Measurements from ENCODE around the gene ZCCHC14.

Gene ZCCHC14

GRCh38 chr16:87424266-87424665 is 68.6 kb downstream of the ZCCHC14 start:
- no peak for ATAC-seq

GRCh38 chr16:87423429-87423828 is 69.4 kb downstream of the ZCCHC14 start:
- ATAC-seq, result no peak

GRCh38 chr16:87422106-87422505 is 70.7 kb downstream of the ZCCHC14 start:
- ATAC-seq, result no peak

GRCh38 chr16:87421003-87421912 is 71.6 kb downstream of the ZCCHC14 start:
- no peak for ATAC-seq

- no peak for ATAC-seq
Observed at GRCh38 chr16:87420026-87421002, 72.5 kb downstream of the ZCCHC14 start.

GRCh38 chr16:87418644-87419043 is 74.2 kb downstream of the ZCCHC14 start:
- no peak for ATAC-seq

- no peak for ATAC-seq
Observed at GRCh38 chr16:87418216-87418615, 74.6 kb downstream of the ZCCHC14 start.

GRCh38 chr16:87417528-87417910 is 75.3 kb downstream of the ZCCHC14 start:
- no peak for ATAC-seq

- ATAC-seq, result no peak
Observed at GRCh38 chr16:87416826-87417527, 75.8 kb downstream of the ZCCHC14 start.

- ATAC-seq, result no peak
Observed at GRCh38 chr16:87415441-87415840, 77.4 kb downstream of the ZCCHC14 start.

- ATAC-seq, result peak; percentile 45 to 90
Observed at GRCh38 chr16:87414251-87414680, 78.6 kb downstream of the ZCCHC14 start.

- ATAC-seq, result no peak
Observed at GRCh38 chr16:87412996-87413421, 79.8 kb downstream of the ZCCHC14 start.

- no peak for ATAC-seq
Observed at GRCh38 chr16:87412371-87412995, 80.3 kb downstream of the ZCCHC14 start.

- no peak for ATAC-seq
Observed at GRCh38 chr16:87411375-87412271, 81.2 kb downstream of the ZCCHC14 start.

GRCh38 chr16:87410968-87411367 is 81.9 kb downstream of the ZCCHC14 start:
- no peak for ATAC-seq

GRCh38 chr16:87410530-87410929 is 82.3 kb downstream of the ZCCHC14 start:
- ATAC-seq, result no peak

- ATAC-seq, result no peak
Observed at GRCh38 chr16:87409781-87410180, 83.0 kb downstream of the ZCCHC14 start.

GRCh38 chr16:87409153-87409552 is 83.7 kb downstream of the ZCCHC14 start:
- ATAC-seq, result no peak

GRCh38 chr16:87407511-87408112 is 85.2 kb downstream of the ZCCHC14 start:
- no peak for ATAC-seq

- ATAC-seq, result no peak
Observed at GRCh38 chr16:87406495-87407088, 86.2 kb downstream of the ZCCHC14 start.

Measured in activated CD4-positive, CD25-positive, alpha-beta regulatory T cell treated with anti-CD3 and anti-CD28 coated beads, Interleukin-2, amount 50 U/mL, for 24 hours (primary cell).